ENCODE data around the gene MTCH1. TPM values are rescaled to one million over a fixed set of nuclear protein-coding genes. Genes with fewer than 3 reads are reported as not detected.
"Not testable (repeated sequence)": the region's sequence is repeated elsewhere in the genome, so short reads cannot be mapped to it uniquely, and the experiment has no call there.

Gene MTCH1
- total and polyA plus RNA-seq, 10 of the 15 experiments (the other 5 are each of a cell fraction or from before 2014, with no cell fraction given): 7.2 to 128 (median 85.2) TPM

DNA sequence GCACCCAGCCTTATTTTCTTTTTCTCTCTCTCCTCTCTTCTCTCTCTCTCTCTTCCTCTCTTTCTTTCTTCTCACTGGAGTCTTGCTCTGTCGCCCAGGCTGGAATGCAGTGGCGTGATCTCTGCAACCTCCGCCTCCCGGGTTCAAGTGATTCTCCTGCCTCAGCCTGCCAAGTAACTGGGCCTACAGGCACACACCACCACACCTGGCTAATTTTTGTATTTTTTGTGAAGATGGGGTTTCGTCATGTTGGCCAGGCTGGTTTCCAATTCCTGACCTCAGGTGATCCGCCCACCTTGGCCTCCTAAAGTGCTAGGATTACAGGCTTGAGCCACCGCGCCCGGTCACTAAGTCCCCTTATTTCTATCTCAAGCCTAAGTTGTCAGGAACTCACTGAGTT lies 36.9 kb downstream of the MTCH1 start:
- H3K4me1 ChIP-seq (ENCODE audit: control insufficient read depth, insufficient read depth, low read length); BruUV-seq (replicated peaks); in situ Hi-C loops (cut with MboI); H3K27me3 ChIP-seq (replicated peaks in 1 of 2; ENCODE audit: control insufficient read depth in 2 of 2, insufficient read depth in 2 of 2, low read length in 1 of 2); H3K9ac ChIP-seq (ENCODE audit: control insufficient read depth, insufficient read depth, low read length); H3K4me3 ChIP-seq; H3K79me2 ChIP-seq (ENCODE audit: control insufficient read depth, insufficient read depth, low read length); FAIRE-seq; H4K20me1 ChIP-seq (ENCODE audit: control insufficient read depth, insufficient read depth); POLR2A ChIA-PET; DNase-seq (ENCODE audit: low read depth, low spot score); intact Hi-C loops (cut with micrococcal nuclease; ENCODE audit: unreplicated experiment); H3K9me3 ChIP-seq (replicated peaks; ENCODE audit: control insufficient read depth, insufficient read depth, low read length); H2AFZ ChIP-seq (ENCODE audit: control insufficient read depth, low read depth, low read length); RAD21 ChIA-PET (ENCODE audit: unreplicated experiment); ATAC-seq; H3K27ac ChIP-seq (ENCODE audit: control insufficient read depth, insufficient read depth); H3K4me2 ChIP-seq (ENCODE audit: control insufficient read depth, insufficient read depth); H3K36me3 ChIP-seq (ENCODE audit: control insufficient read depth in 2 of 2, insufficient read depth in 2 of 2, low read length in 1 of 2); SMC1A ChIA-PET (ENCODE audit: uncharacterized antibody, unreplicated experiment): not testable (repeated sequence)
- CTCF ChIA-PET: interaction anchor here (1.2 kb wide), 1 partner anchor 69 kb away, joined by 6 read pairs; no protein-coding TSS in a partner anchor
- WGBS (ENCODE audit: insufficient coverage, insufficient replicate concordance, low lambda C conversion rate, missing lambda C conversion rate): 83% methylated on average over 9 of the region's 9 CpGs

- Histone ChIP-seq H3K79me2 (ENCODE audit: control insufficient read depth, insufficient read depth, low read length) (no peaks in the 10 kb centered on the region), H3K4me1 (ENCODE audit: control insufficient read depth, insufficient read depth, low read length) (no peaks in the 10 kb centered on the region), H3K27ac (ENCODE audit: control insufficient read depth, insufficient read depth) (no peak overlapping the region), H4K20me1 (ENCODE audit: control insufficient read depth, insufficient read depth) (no peaks in the 10 kb centered on the region), H3K9me3 (replicated peaks; ENCODE audit: control insufficient read depth, insufficient read depth, low read length) (no peaks in the 10 kb centered on the region), H3K4me2 (ENCODE audit: control insufficient read depth, insufficient read depth) (no peak overlapping the region), H3K9ac (ENCODE audit: control insufficient read depth, insufficient read depth, low read length) (no peak overlapping the region), H3K27me3 (replicated peaks in 1 of 2; ENCODE audit: control insufficient read depth in 2 of 2, insufficient read depth in 2 of 2, low read length in 1 of 2) (no peaks in the 10 kb centered on the region), H3K4me3 (no peak overlapping the region), H2AFZ (ENCODE audit: control insufficient read depth, low read depth, low read length) (no peak overlapping the region), H3K36me3 (ENCODE audit: control insufficient read depth in 2 of 2, insufficient read depth in 2 of 2, low read length in 1 of 2) (no peaks in the 10 kb centered on the region)
- intact Hi-C loops (cut with micrococcal nuclease; ENCODE audit: unreplicated experiment) (no loop called here), in situ Hi-C loops (cut with MboI) (no loop called here)
- BruUV-seq (replicated peaks): no TSS peak
- DNase-seq (ENCODE audit: low read depth, low spot score) (no peak), FAIRE-seq (no peak), ATAC-seq (peak; percentile 82)
- ChIA-PET POLR2A (interaction anchor here (0.9 kb wide), 1 partner anchor 8 kb away, joined by 4 read pairs; no protein-coding TSS in a partner anchor), RAD21 (ENCODE audit: unreplicated experiment) (interaction anchor here (1.0 kb wide), 1 partner anchor 70 kb away, joined by 4 read pairs; no protein-coding TSS in a partner anchor), SMC1A (ENCODE audit: uncharacterized antibody, unreplicated experiment) (interaction anchor here (0.6 to 1.7 kb wide), 3 partner anchors 38 to 70 kb away, joined by 3 to 4 read pairs (median 3); no protein-coding TSS in a partner anchor), CTCF (interaction anchor here (1.2 to 1.3 kb wide), 2 partner anchors 7 to 70 kb away, joined by 3 read pairs; partner anchors contain the start of gene PI16)
- no peak for TF ChIP-seq CBFB (IDR thresholded peaks at IDR 0.05; ENCODE audit: low read depth)
- TF ChIP-seq IRF4 (IDR thresholded peaks at IDR 0.05; ENCODE audit: low read depth, low read length): no peak
- no peak for TF ChIP-seq ASH2L (IDR thresholded peaks at IDR 0.05; ENCODE audit: borderline replicate concordance, low read depth)
- TF ChIP-seq SMARCA5 (IDR thresholded peaks at IDR 0.05): no peak
- 43% methylated on average over 12 of the region's 12 CpGs for WGBS (ENCODE audit: insufficient coverage, insufficient replicate concordance, low lambda C conversion rate, missing lambda C conversion rate)
Measured at GRCh38 chr6:36947570-36948351, 38.2 kb downstream of the MTCH1 start.
